Ammon's horn (tissue), 1 donor: Measurements from ENCODE around the gene USP7.
"Not testable (repeated sequence)": the region's sequence is repeated elsewhere in the genome, so short reads cannot be mapped to it uniquely, and the experiment has no call there.

Experiments used
- DNase-seq: peaks from one replicate; pipeline ENCODE4 v3.0.0-alpha.2; 2016; ENCODE audit warnings: low spot score

The USP7 gene

GRCh38 chr16:8963821-8964441, at the start of gene USP7:
Gene USP7, minus strand, starts transcription at chr16:8963906. Its CDS starts 621 bp downstream, at chr16:8963285.
- DNase-seq, result peak; percentile 93

GRCh38 chr16:9013508-9013864, 49.8 kb upstream of the USP7 start:
- DNase-seq, result no peak

DNA sequence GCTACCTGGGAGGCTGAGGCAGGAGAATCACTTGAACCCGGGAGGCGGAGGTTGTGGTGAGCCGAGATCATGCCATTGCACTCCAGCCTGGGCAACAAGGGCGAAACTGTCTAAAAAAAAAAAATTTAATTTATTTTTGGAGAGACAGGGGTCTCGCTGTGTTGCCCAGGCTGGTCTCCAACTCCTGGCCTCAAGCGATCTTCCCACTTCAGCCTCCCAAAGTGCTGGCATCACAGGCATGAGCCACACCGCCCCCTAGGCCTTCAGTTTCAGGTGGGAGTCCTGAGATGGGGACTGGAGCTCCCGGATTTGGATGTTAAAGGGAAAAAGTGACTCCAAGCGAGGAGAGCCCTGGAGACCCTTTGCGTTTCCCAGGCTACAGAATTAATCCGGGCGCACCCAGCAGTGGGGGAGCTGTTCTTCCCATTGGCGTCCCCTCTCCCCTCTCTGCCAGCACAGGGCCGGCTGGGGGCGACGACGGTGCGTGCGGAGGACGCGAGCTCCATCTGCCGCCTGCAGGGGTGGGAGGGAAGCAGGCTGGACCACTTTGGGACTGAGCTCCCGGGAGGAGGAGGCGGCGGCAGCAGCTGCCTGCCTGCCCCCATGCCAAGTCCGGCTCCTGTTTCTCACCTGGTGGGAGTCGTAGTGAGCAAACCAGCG, 49.3 kb upstream of the USP7 start:
- peak; percentile 30 for DNase-seq

GRCh38 chr16:9012330-9012729, 48.6 kb upstream of the USP7 start:
- no peak for DNase-seq

DNA sequence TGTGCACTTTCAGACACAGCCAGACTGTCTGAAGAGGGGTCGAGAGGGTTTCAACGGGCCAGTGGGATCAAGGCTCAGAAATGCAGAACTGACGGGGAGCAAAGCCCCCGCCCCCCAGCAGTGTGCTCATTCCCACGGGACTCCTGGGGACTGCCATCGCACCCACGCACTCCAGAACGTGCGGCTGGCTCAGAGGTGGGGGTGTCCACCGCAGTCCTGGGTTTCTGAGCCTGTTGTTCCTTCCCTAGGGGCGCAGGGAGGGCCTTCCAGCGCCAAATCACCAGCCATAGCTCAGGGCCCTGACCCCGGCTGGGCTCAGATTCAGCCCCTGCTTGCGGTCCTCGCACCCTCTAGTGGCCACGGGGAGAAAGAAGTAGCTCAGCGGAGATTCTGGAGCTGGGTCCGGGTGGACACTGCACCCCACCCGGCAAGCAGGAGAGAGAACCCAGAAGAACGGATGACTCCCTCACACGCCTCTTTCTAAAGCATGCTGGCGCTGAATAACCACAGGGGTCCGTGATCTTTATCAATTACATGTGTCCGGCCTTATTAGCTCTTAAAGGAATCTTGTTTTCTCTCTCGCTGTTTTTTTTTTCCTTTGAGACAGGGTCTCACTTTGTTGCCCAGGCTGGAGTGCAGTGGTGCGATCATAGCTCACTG, 45.0 kb upstream of the USP7 start:
- peak; percentile 66 for DNase-seq

DNA sequence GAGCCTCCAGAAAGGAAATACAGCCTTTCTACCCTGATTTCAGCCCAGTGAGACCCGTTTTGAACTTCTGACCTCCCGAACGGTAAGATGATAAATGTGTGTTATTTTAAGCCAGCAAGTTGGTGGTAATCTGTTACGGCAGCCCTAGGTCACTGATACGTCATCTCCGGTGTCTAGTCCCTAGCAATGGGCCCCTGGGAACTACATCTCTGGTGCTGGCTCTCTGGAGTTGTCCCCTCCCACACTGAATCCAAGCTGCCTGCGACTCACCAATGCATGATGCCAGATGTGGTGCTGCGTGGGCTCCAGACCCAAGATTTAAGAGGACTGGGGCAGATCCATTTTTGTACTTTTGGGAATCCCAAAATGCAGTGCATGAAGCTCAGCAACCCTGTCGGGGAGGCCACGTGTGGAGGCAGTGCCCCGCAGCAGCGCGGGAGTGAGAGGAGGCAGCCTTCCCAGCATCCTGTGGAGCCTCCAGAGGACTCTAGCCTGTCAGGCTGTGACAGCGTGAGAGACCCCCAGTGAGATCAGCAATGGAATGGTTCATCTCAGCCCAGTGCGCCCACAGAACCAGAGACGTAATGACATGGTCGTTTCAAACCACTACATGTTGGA, 43.6 kb upstream of the USP7 start:
- no peak for DNase-seq

GRCh38 chr16:9004183-9004582, 40.5 kb upstream of the USP7 start:
- DNase-seq, result no peak

- DNase-seq, result no peak
These were observed 40.1 kb upstream of the USP7 start for GRCh38 chr16:9003763-9004162.

DNA sequence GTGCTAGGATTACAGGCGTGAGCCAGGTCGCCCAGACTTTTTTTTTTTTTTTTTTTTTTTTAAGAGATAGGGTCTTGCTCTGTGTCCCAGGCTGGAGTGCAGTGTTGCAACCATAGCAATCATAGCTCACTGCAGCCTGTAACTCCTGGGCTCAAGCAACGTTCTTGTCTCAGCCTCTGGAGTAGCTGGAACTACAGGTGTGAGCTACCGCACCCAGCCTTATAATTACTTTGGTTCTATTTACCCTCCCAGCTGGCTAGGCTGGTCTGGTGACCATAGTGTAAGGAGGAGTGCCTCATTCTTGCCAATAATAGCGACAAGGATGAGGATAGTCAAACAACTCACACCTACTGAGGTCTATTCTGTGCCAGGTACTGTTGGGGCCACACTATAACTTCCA, 39.6 kb upstream of the USP7 start:
- no peak for DNase-seq

GRCh38 chr16:9002042-9002441, 38.3 kb upstream of the USP7 start:
- DNase-seq, result no peak

DNA sequence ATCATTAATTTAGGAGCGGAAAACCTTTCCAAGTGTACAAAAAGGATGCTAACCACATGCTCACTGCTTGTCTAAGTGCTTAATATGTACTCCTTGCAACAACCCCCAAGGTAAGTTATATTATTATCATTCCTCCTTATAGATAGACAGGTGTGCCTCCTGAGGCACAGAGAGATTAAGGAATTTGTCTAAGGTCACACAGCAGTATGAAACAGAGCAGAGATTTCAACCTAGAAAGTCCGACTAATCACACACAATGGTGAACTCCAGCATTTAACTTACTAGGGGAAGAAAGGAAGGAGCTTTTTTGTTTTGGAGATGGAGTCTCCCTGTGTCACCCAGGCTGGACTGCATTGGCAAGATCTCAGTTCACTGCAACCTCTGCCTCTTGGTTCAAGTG, 37.0 kb upstream of the USP7 start:
- no peak for DNase-seq

DNA sequence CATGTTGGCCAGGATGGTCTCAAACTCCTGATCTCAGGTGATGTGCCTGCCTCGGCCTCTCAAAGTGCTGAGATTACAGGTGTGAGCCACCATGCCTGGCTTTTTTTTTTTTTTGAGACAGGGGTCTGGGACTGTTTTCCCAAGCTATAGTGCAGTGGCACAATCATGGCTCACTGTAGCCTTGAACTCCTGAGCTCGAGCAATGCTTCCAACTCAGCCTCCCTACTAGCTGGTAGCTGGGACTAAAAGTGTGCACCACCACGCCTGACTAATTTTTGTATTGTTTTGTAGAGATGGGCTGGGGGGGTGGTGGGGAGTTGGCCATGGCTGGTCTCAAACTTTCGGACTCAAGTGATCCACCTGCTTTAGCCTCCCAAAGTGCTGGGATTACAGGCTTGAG, 36.1 kb upstream of the USP7 start:
- no peak for DNase-seq

GRCh38 chr16:8998108-8998507, 34.4 kb upstream of the USP7 start:
- DNase-seq, result no peak

DNA sequence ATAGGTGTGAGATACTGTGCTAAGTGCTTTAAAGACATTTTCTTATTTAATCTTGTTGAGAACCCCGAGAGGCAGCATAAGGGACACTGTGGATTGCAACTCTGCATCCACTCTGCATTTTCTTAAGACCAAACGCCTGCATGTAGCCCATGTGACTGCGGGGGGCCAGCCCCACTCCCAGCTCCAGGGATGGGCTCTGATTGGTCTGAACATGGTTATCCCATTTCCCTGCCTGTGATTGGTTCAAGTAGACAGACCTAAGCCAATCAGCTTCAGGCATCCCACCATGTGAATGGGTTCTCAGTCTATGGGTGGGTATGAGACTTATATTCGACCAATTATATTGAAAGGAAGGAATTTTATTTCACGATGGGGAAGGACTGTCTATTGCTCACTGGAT, 33.2 kb upstream of the USP7 start:
- DNase-seq, result no peak

DNA sequence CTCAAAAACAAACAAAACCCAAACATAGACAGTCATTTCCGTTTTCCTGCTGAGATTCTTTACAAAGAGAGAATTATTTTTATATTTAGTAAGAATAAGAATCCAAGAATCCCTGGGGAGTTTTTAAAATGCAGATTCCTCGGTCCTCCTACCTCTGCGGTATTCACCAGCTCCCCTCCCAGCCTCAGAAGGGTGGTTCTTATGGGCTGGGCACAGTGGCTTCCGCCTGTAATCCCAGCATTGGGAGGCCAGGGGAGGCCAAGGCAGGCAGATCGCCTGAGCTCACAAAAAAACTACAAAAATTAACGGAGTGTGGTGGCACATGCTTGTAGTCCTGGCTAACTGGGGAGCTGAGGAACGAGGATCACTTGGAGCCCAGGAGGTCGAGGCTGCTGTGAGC, 26.7 kb upstream of the USP7 start:
- no peak for DNase-seq

GRCh38 chr16:8989099-8989878, 25.6 kb upstream of the USP7 start:
- DNase-seq, result no peak

DNA sequence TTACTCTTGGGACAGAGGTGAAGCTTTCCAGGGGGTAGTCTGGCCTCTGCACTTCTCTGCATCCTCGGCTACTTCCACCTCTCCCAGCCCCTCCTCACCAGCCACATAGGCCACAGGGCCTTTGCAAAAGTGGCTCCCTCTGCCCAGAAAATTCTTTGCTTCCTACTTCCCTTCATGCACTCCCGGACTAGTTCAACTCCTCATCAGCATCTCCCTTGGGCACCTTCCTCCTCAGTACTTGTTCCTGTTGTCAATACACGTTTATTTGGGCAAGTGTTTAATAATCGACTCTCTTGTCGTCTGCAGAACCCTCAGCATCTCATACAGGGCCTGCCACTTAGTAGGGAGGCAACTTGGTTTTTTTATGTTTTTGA, 23.1 kb upstream of the USP7 start:
- no peak for DNase-seq

- DNase-seq, result no peak
These were observed 22.4 kb upstream of the USP7 start for GRCh38 chr16:8986111-8986510.

- DNase-seq, result no peak
These were observed 19.1 kb upstream of the USP7 start for GRCh38 chr16:8982816-8983215.

DNA sequence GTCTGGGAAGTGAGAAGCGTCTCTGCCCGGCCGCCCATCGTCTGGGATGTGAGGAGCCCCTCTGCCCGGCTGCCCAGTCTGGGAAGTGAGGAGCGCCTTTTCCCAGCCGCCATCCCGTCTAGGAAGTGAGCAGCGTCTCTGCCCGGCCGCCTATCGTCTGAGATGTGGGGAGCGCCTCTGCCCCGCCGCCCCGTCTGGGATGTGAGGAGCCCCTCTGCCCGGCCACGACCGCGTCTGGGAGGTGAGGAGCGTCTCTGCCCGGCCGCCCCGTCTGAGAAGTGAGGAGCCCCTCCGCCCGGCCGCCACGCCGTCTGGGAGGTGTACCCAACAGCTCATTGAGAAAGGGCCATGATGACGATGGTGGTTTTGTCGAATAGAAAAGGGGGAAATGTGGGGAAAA, 18.2 kb upstream of the USP7 start:
- DNase-seq, result not testable (repeated sequence)

- not testable (repeated sequence) for DNase-seq
These were observed 12.5 kb upstream of the USP7 start for GRCh38 chr16:8976189-8976588.

- DNase-seq, result no peak
These were observed 11.3 kb upstream of the USP7 start for GRCh38 chr16:8975039-8975438.
